ENCODE results near the gene MSL3B.

The MSL3B gene

GRCh38 chr2:233832869-233833311 is 35.3 kb downstream of the MSL3B start:
- Histone ChIP-seq H3K4me3 (ENCODE audit: insufficient read length, low read depth) (no peak overlapping the region), H3K36me3 (ENCODE audit: insufficient read depth, insufficient read length, low read length) (peaks cover 38% of the 10 kb centered on the region), H3K27me3 (ENCODE audit: insufficient read depth, insufficient read length) (no peaks in the 10 kb centered on the region), H3K9me3 (ENCODE audit: insufficient read depth, low read length) (no peaks in the 10 kb centered on the region), H3K4me1 (ENCODE audit: insufficient read depth, insufficient read length) (no peaks in the 10 kb centered on the region), H3K9ac (ENCODE audit: insufficient read length, low read depth) (no peak overlapping the region)
- peak; percentile 25 for DNase-seq (ENCODE audit: low read depth, low spot score)
- TF ChIP-seq ZNF274 (IDR thresholded peaks at IDR 0.05; ENCODE audit: low read depth, low read length) = no peak
- no peak for TF ChIP-seq SUZ12 (IDR thresholded peaks at IDR 0.05; ENCODE audit: extremely low read depth, insufficient read depth, insufficient read length)
- TF ChIP-seq YY1 (IDR thresholded peaks at IDR 0.05; ENCODE audit: insufficient read depth, insufficient read length) = no peak

- Histone ChIP-seq H3K9me3 (ENCODE audit: insufficient read depth, low read length) (no peaks in the 10 kb centered on the region), H3K4me3 (ENCODE audit: insufficient read length, low read depth) (no peak overlapping the region), H3K9ac (ENCODE audit: insufficient read length, low read depth) (no peak overlapping the region), H3K4me1 (ENCODE audit: insufficient read depth, insufficient read length) (no peaks in the 10 kb centered on the region), H3K36me3 (ENCODE audit: insufficient read depth, insufficient read length, low read length) (peaks cover 34% of the 10 kb centered on the region), H3K27me3 (ENCODE audit: insufficient read depth, insufficient read length) (no peaks in the 10 kb centered on the region)
- TF ChIP-seq SUZ12 (IDR thresholded peaks at IDR 0.05; ENCODE audit: extremely low read depth, insufficient read depth, insufficient read length) = no peak
- DNase-seq (ENCODE audit: low read depth, low spot score) = no peak
These were observed 35.8 kb downstream of the MSL3B start for GRCh38 chr2:233832414-233832813.

- no peak overlapping the region for H3K9ac ChIP-seq (ENCODE audit: insufficient read length, low read depth)
- no peak overlapping the region for H3K4me3 ChIP-seq (ENCODE audit: insufficient read length, low read depth)
- peaks cover 31% of the 10 kb centered on the region for H3K36me3 ChIP-seq (ENCODE audit: insufficient read depth, insufficient read length, low read length)
- no peaks in the 10 kb centered on the region for H3K4me1 ChIP-seq (ENCODE audit: insufficient read depth, insufficient read length)
- H3K9me3 ChIP-seq (ENCODE audit: insufficient read depth, low read length) = no peaks in the 10 kb centered on the region
- TF ChIP-seq ZNF274 (IDR thresholded peaks at IDR 0.05; ENCODE audit: low read depth, low read length) (no peak), SUZ12 (IDR thresholded peaks at IDR 0.05; ENCODE audit: extremely low read depth, insufficient read depth, insufficient read length) (no peak), YY1 (IDR thresholded peaks at IDR 0.05; ENCODE audit: insufficient read depth, insufficient read length) (no peak)
- H3K27me3 ChIP-seq (ENCODE audit: insufficient read depth, insufficient read length) = no peaks in the 10 kb centered on the region
- DNase-seq (ENCODE audit: low read depth, low spot score) = no peak
These were observed 36.3 kb downstream of the MSL3B start for GRCh38 chr2:233831861-233832260.

- Histone ChIP-seq H3K27me3 (ENCODE audit: insufficient read depth, insufficient read length) (no peaks in the 10 kb centered on the region), H3K4me1 (ENCODE audit: insufficient read depth, insufficient read length) (no peaks in the 10 kb centered on the region), H3K9me3 (ENCODE audit: insufficient read depth, low read length) (no peaks in the 10 kb centered on the region), H3K36me3 (ENCODE audit: insufficient read depth, insufficient read length, low read length) (peaks cover 24% of the 10 kb centered on the region), H3K4me3 (ENCODE audit: insufficient read length, low read depth) (no peak overlapping the region), H3K9ac (ENCODE audit: insufficient read length, low read depth) (no peak overlapping the region)
- DNase-seq (ENCODE audit: low read depth, low spot score) = no peak
- no peak for TF ChIP-seq ZNF274 (IDR thresholded peaks at IDR 0.05; ENCODE audit: low read depth, low read length)
- TF ChIP-seq YY1 (IDR thresholded peaks at IDR 0.05; ENCODE audit: insufficient read depth, insufficient read length) = no peak
- no peak for TF ChIP-seq SUZ12 (IDR thresholded peaks at IDR 0.05; ENCODE audit: extremely low read depth, insufficient read depth, insufficient read length)
These were observed 37.0 kb downstream of the MSL3B start for GRCh38 chr2:233831011-233831721.

GRCh38 chr2:233830111-233830802 is 37.9 kb downstream of the MSL3B start:
- no peak overlapping the region for H3K4me3 ChIP-seq (ENCODE audit: insufficient read length, low read depth)
- DNase-seq (ENCODE audit: low read depth, low spot score) = no peak
- H3K4me1 ChIP-seq (ENCODE audit: insufficient read depth, insufficient read length) = no peaks in the 10 kb centered on the region
- no peak overlapping the region for H3K9ac ChIP-seq (ENCODE audit: insufficient read length, low read depth)
- peaks cover 15% of the 10 kb centered on the region for H3K36me3 ChIP-seq (ENCODE audit: insufficient read depth, insufficient read length, low read length)
- TF ChIP-seq YY1 (IDR thresholded peaks at IDR 0.05; ENCODE audit: insufficient read depth, insufficient read length) (no peak), SUZ12 (IDR thresholded peaks at IDR 0.05; ENCODE audit: extremely low read depth, insufficient read depth, insufficient read length) (no peak), ZNF274 (IDR thresholded peaks at IDR 0.05; ENCODE audit: low read depth, low read length) (no peak)
- no peaks in the 10 kb centered on the region for H3K9me3 ChIP-seq (ENCODE audit: insufficient read depth, low read length)
- no peaks in the 10 kb centered on the region for H3K27me3 ChIP-seq (ENCODE audit: insufficient read depth, insufficient read length)

- peaks cover 7% of the 10 kb centered on the region for H3K36me3 ChIP-seq (ENCODE audit: insufficient read depth, insufficient read length, low read length)
- TF ChIP-seq YY1 (IDR thresholded peaks at IDR 0.05; ENCODE audit: insufficient read depth, insufficient read length) (no peak), ZNF274 (IDR thresholded peaks at IDR 0.05; ENCODE audit: low read depth, low read length) (no peak), SUZ12 (IDR thresholded peaks at IDR 0.05; ENCODE audit: extremely low read depth, insufficient read depth, insufficient read length) (no peak)
- H3K27me3 ChIP-seq (ENCODE audit: insufficient read depth, insufficient read length) = no peaks in the 10 kb centered on the region
- H3K9me3 ChIP-seq (ENCODE audit: insufficient read depth, low read length) = no peaks in the 10 kb centered on the region
- DNase-seq (ENCODE audit: low read depth, low spot score) = no peak
- H3K4me1 ChIP-seq (ENCODE audit: insufficient read depth, insufficient read length) = no peaks in the 10 kb centered on the region
- H3K9ac ChIP-seq (ENCODE audit: insufficient read length, low read depth) = no peak overlapping the region
- no peak overlapping the region for H3K4me3 ChIP-seq (ENCODE audit: insufficient read length, low read depth)
These were observed 38.7 kb downstream of the MSL3B start for GRCh38 chr2:233829193-233830110.

Data from NT2/D1 (cell line).